ENCODE data around the gene SEC24B.

GRCh38 chr4:109408711-109409110 is 24.9 kb upstream of the SEC24B start:
- TF ChIP-seq POLR2A (IDR thresholded peaks at IDR 0.05) (no peak), CTCF (IDR thresholded peaks at IDR 0.05) (no peak)

Data from thyroid gland (tissue), 4 donors.